OCI-LY3 (cell line): ENCODE measurements around the gene HSPBP1.

Experiments
- H2AFZ ChIP-seq: fragments of 200-600, 300-600 bp; shearing (Covaris generic); 2 replicates; pipeline ENCODE4 v1.6.0; 2014; ENCODE audit warnings: antibody characterized with exemption, low read depth, low read length
- H3K27ac ChIP-seq: fragments of 200-600, 300-600 bp; sonication (generic); 2 replicates; pipeline ENCODE4 v1.5.1; 2014; ENCODE audit warnings: mild to moderate bottlenecking, low read length, moderate library complexity, mixed read lengths
- H3K27me3 ChIP-seq: fragments of 200-600, 300-600 bp; sonication (generic); 2 replicates; pipeline ENCODE4 v1.6.1; 2014; ENCODE audit warnings: low read depth, low read length, mixed read lengths
- H3K36me3 ChIP-seq: fragments of 200-600, 300-600 bp; sonication (generic); replicated peaks from 2 replicates; pipeline ENCODE3; 2014; ENCODE audit warnings: low read depth, low read length, mixed read lengths
- H3K4me1 ChIP-seq: fragments of 300-600, 200-600 bp; sonication (generic); 2 replicates; pipeline ENCODE4 v1.6.1; 2014; ENCODE audit warnings: low read length, mixed read lengths
- H3K4me2 ChIP-seq: fragments of 200-600, 300-600 bp; sonication (generic); 2 replicates; pipeline ENCODE4 v1.6.1; 2014; ENCODE audit warnings: low read length, mixed read lengths
- H3K4me3 ChIP-seq: fragments of 300-600, 200-600 bp; sonication (generic); 2 replicates; pipeline ENCODE4 v1.5.1; 2014; ENCODE audit warnings: antibody characterized with exemption, mild to moderate bottlenecking, low read length, moderate library complexity
- H3K79me2 ChIP-seq: fragments of 300-600, 200-600 bp; shearing (Covaris generic); 2 replicates; pipeline ENCODE4 v1.6.1; 2014; ENCODE audit warnings: mild to moderate bottlenecking, low read length, mixed read lengths
- H3K9ac ChIP-seq: fragments of 300-600, 200-600 bp; shearing (Covaris generic); 2 replicates; pipeline ENCODE4 v1.6.0; 2014; ENCODE audit warnings: mild to moderate bottlenecking, low read length, moderate library complexity
- H3K9me3 ChIP-seq: fragments of 200-600, 300-600 bp; shearing (Covaris generic); 2 replicates; pipeline ENCODE4 v1.6.1; 2014; ENCODE audit warnings: low read length, mixed read lengths; ENCODE audit not compliant: insufficient read depth
- H4K20me1 ChIP-seq: fragments of 200-600, 300-600 bp; sonication (generic); 2 replicates; pipeline ENCODE4 v1.6.1; 2016; ENCODE audit warnings: low read length, mixed read lengths; ENCODE audit not compliant: insufficient read depth
- CTCF ChIP-seq: fragments of 200-600, 300-600 bp; sonication (generic); IDR thresholded peaks from 2 replicates; pipeline ENCODE4 v1.5.1; 2014; ENCODE audit warnings: antibody characterized with exemption, low read length, low read depth
- EZH2phosphoT487 ChIP-seq: fragments of 200-600 bp; shearing (Covaris generic); IDR thresholded peaks from 2 replicates; pipeline ENCODE4 v1.6.1; 2018; ENCODE audit warnings: antibody characterized with exemption, mixed run types, low read depth

The HSPBP1 gene

GRCh38 chr19:55322204-55322885 lies 42.4 kb upstream of the HSPBP1 start:
- Histone ChIP-seq H3K9me3 (no peaks in the 10 kb centered on the region), H3K79me2 (no peaks in the 10 kb centered on the region), H4K20me1 (no peaks in the 10 kb centered on the region), H3K4me3 (no peak overlapping the region), H3K4me2 (no peak overlapping the region), H3K36me3 (no peaks in the 10 kb centered on the region), H2AFZ (no peak overlapping the region), H3K27ac (no peak overlapping the region), H3K9ac (no peak overlapping the region), H3K4me1 (peaks cover 6% of the 10 kb centered on the region; the same call in 1 of the 2 replicates), H3K27me3 (no peaks in the 10 kb centered on the region)
- TF ChIP-seq CTCF (no peak), EZH2phosphoT487 (no peak)

GRCh38 chr19:55321466-55322137 lies 41.7 kb upstream of the HSPBP1 start:
- Histone ChIP-seq H3K4me1 (peaks cover 6% of the 10 kb centered on the region; the same call in 1 of the 2 replicates), H3K27ac (no peak overlapping the region), H3K36me3 (no peaks in the 10 kb centered on the region), H3K4me3 (no peak overlapping the region), H3K79me2 (no peaks in the 10 kb centered on the region), H4K20me1 (no peaks in the 10 kb centered on the region), H3K9me3 (no peaks in the 10 kb centered on the region), H3K9ac (no peak overlapping the region), H3K4me2 (no peak overlapping the region), H2AFZ (no peak overlapping the region), H3K27me3 (no peaks in the 10 kb centered on the region)
- TF ChIP-seq CTCF (no peak), EZH2phosphoT487 (no peak)

GRCh38 chr19:55320844-55321419 lies 41.0 kb upstream of the HSPBP1 start:
- TF ChIP-seq EZH2phosphoT487 (no peak), CTCF (no peak)
- no peak overlapping the region for H3K9ac ChIP-seq
- no peak overlapping the region for H3K4me3 ChIP-seq
- H3K9me3 ChIP-seq, result no peaks in the 10 kb centered on the region
- H3K27ac ChIP-seq, result no peak overlapping the region
- no peaks in the 10 kb centered on the region for H3K36me3 ChIP-seq
- peaks cover 6% of the 10 kb centered on the region; the same call in 1 of the 2 replicates for H3K4me1 ChIP-seq
- no peak overlapping the region for H3K4me2 ChIP-seq
- H3K79me2 ChIP-seq, result no peaks in the 10 kb centered on the region
- no peaks in the 10 kb centered on the region for H3K27me3 ChIP-seq
- H4K20me1 ChIP-seq, result no peaks in the 10 kb centered on the region
- H2AFZ ChIP-seq, result no peak overlapping the region

GRCh38 chr19:55319785-55320184 lies 39.9 kb upstream of the HSPBP1 start:
- Histone ChIP-seq H3K79me2 (no peaks in the 10 kb centered on the region), H3K4me3 (no peak overlapping the region), H3K36me3 (no peaks in the 10 kb centered on the region), H4K20me1 (no peaks in the 10 kb centered on the region), H3K27ac (no peak overlapping the region), H3K4me1 (peaks cover 2% of the 10 kb centered on the region; the same call in 1 of the 2 replicates), H3K9me3 (no peaks in the 10 kb centered on the region), H3K9ac (no peak overlapping the region), H2AFZ (no peak overlapping the region), H3K4me2 (peak overlapping the region; percentile 17; the same call in 1 of the 2 replicates), H3K27me3 (no peaks in the 10 kb centered on the region)
- TF ChIP-seq CTCF, result no peak
- TF ChIP-seq EZH2phosphoT487, result no peak
